ENCODE measurements around the gene MGRN1. TPM values are rescaled to one million over a fixed set of nuclear protein-coding genes. Genes with fewer than 3 reads are reported as not detected.

Gene MGRN1
- total and polyA plus RNA-seq, 2 of the 13 experiments (the other 11 are each of a cell fraction or from before 2014, with no cell fraction given) = 11.9 to 12.6 TPM

GRCh38 chr16:4682616-4683254, 58.1 kb downstream of the MGRN1 start (continued):
- TF ChIP-seq XRCC5 (optimal IDR thresholded peaks at IDR 0.05; ENCODE audit: low read length) = peak; percentile 49
- TF ChIP-seq, protein P1, sequence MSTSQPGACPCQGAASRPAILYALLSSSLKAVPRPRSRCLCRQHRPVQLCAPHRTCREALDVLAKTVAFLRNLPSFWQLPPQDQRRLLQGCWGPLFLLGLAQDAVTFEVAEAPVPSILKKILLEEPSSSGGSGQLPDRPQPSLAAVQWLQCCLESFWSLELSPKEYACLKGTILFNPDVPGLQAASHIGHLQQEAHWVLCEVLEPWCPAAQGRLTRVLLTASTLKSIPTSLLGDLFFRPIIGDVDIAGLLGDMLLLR (CRISPR knock-in tag; IDR thresholded peaks at IDR 0.05) = 0 out of 2 replicates have a peak, but pooled peaks have one; percentile 28
- 0 out of 2 replicates have a peak, but pooled peaks have one; percentile 47 for TF ChIP-seq HNF1B (CRISPR knock-in tag; IDR thresholded peaks at IDR 0.05)
- 0 out of 2 replicates have a peak, but pooled peaks have one; percentile 35 for TF ChIP-seq PATZ1 (CRISPR knock-in tag; IDR thresholded peaks at IDR 0.05)
- 0 out of 2 replicates have a peak, but pooled peaks have one; percentile 55 for TF ChIP-seq PCBP1 (IDR thresholded peaks at IDR 0.05; ENCODE audit: borderline replicate concordance, low read depth, low read length)
- no peak for TF ChIP-seq SOX6 (IDR thresholded peaks at IDR 0.05)
- peak; percentile 44; the same call in 1 of the 2 replicates for TF ChIP-seq SOX6 (CRISPR knock-in tag; IDR thresholded peaks at IDR 0.05)
- no peak for TF ChIP-seq ZNF598 (CRISPR knock-in tag; IDR thresholded peaks at IDR 0.05; ENCODE audit: borderline replicate concordance)
- no peak for TF ChIP-seq KDM5A (IDR thresholded peaks at IDR 0.05; ENCODE audit: borderline replicate concordance, low read length)
- no peak for TF ChIP-seq ZNF720 (CRISPR knock-in tag; IDR thresholded peaks at IDR 0.05)
- TF ChIP-seq ELF1 (CRISPR knock-in tag; IDR thresholded peaks at IDR 0.05) = no peak
- TF ChIP-seq YY1 (IDR thresholded peaks at IDR 0.05; ENCODE audit: insufficient read depth, insufficient replicate concordance, low read depth, low read length) = peak; percentile 31
- TF ChIP-seq, protein P2, sequence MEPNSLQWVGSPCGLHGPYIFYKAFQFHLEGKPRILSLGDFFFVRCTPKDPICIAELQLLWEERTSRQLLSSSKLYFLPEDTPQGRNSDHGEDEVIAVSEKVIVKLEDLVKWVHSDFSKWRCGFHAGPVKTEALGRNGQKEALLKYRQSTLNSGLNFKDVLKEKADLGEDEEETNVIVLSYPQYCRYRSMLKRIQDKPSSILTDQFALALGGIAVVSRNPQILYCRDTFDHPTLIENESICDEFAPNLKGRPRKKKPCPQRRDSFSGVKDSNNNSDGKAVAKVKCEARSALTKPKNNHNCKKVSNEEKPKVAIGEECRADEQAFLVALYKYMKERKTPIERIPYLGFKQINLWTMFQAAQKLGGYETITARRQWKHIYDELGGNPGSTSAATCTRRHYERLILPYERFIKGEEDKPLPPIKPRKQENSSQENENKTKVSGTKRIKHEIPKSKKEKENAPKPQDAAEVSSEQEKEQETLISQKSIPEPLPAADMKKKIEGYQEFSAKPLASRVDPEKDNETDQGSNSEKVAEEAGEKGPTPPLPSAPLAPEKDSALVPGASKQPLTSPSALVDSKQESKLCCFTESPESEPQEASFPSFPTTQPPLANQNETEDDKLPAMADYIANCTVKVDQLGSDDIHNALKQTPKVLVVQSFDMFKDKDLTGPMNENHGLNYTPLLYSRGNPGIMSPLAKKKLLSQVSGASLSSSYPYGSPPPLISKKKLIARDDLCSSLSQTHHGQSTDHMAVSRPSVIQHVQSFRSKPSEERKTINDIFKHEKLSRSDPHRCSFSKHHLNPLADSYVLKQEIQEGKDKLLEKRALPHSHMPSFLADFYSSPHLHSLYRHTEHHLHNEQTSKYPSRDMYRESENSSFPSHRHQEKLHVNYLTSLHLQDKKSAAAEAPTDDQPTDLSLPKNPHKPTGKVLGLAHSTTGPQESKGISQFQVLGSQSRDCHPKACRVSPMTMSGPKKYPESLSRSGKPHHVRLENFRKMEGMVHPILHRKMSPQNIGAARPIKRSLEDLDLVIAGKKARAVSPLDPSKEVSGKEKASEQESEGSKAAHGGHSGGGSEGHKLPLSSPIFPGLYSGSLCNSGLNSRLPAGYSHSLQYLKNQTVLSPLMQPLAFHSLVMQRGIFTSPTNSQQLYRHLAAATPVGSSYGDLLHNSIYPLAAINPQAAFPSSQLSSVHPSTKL (CRISPR knock-in tag; IDR thresholded peaks at IDR 0.05) = no peak

Data from HepG2 (cell line).